ENCODE measurements around the gene NUP107.

DNA sequence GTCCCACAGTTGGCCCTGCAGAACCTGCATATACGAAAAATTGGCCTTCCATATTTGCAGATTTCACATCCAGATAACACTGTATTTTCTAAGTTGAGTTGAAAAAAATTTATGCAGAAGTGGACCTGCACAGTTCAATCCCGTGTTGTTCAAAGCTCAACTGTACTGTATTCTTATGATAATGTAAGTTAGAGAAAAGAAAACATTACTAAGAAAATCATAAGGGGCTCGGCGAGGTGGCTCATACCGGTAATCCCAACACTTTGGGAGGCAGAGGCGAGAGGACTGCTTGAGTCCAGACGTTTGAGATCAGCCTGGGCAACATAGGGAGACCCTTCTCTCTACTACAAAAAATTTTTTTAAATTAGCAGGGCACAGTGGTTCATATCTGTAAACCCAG is 41.0 kb downstream of the NUP107 start:
- no peak for TF ChIP-seq ZNF317 (CRISPR knock-in tag; IDR thresholded peaks at IDR 0.05; ENCODE audit: borderline replicate concordance, low read depth)
- TF ChIP-seq, protein P1, sequence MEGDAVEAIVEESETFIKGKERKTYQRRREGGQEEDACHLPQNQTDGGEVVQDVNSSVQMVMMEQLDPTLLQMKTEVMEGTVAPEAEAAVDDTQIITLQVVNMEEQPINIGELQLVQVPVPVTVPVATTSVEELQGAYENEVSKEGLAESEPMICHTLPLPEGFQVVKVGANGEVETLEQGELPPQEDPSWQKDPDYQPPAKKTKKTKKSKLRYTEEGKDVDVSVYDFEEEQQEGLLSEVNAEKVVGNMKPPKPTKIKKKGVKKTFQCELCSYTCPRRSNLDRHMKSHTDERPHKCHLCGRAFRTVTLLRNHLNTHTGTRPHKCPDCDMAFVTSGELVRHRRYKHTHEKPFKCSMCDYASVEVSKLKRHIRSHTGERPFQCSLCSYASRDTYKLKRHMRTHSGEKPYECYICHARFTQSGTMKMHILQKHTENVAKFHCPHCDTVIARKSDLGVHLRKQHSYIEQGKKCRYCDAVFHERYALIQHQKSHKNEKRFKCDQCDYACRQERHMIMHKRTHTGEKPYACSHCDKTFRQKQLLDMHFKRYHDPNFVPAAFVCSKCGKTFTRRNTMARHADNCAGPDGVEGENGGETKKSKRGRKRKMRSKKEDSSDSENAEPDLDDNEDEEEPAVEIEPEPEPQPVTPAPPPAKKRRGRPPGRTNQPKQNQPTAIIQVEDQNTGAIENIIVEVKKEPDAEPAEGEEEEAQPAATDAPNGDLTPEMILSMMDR (IDR thresholded peaks at IDR 0.05), result no peak
- no peak for TF ChIP-seq ERG (CRISPR knock-in tag; IDR thresholded peaks at IDR 0.05)
- TF ChIP-seq, protein P2, sequence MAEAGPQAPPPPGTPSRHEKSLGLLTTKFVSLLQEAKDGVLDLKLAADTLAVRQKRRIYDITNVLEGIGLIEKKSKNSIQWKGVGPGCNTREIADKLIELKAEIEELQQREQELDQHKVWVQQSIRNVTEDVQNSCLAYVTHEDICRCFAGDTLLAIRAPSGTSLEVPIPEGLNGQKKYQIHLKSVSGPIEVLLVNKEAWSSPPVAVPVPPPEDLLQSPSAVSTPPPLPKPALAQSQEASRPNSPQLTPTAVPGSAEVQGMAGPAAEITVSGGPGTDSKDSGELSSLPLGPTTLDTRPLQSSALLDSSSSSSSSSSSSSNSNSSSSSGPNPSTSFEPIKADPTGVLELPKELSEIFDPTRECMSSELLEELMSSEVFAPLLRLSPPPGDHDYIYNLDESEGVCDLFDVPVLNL (CRISPR knock-in tag; IDR thresholded peaks at IDR 0.05; ENCODE audit: borderline replicate concordance, low read depth), result no peak
- TF ChIP-seq NFYB (CRISPR knock-in tag; conservative IDR thresholded peaks at IDR 0.05; ENCODE audit: low read depth), result no peak
- no peak for TF ChIP-seq TEAD1 (CRISPR knock-in tag; IDR thresholded peaks at IDR 0.05)
- no peak for TF ChIP-seq MAX (CRISPR knock-in tag; IDR thresholded peaks at IDR 0.05)
- TF ChIP-seq ZNF263 (CRISPR knock-in tag; IDR thresholded peaks at IDR 0.05; ENCODE audit: low read depth), result no peak
- no peak for TF ChIP-seq SP1 (CRISPR knock-in tag; conservative IDR thresholded peaks at IDR 0.05)
